WTC11 (cell line): ENCODE results near the gene NKAIN2. TPM values are rescaled to one million over a fixed set of nuclear protein-coding genes. Genes with fewer than 3 reads are reported as not detected.

Source experiments
- ATAC-seq: fragments of 200-7000 bp; cut with Tn5 transposase; 2 replicates; pipeline ENCODE4 v1.10.0; 2021; ENCODE audit warnings: mild to moderate bottlenecking, moderate library complexity
- CTCF ChIA-PET: fragments of 300-600 bp; sonication (Branson Sonifier 250); formaldehyde crosslinking; loops from one replicate; lab custom pipeline; 2021; ENCODE audit warnings: antibody characterized with exemption; lab: Charles Lee
- POLR2A ChIA-PET: fragments of 350-600 bp; sonication (Branson Sonifier 250); formaldehyde crosslinking; loops from one replicate; lab custom pipeline; 2021; ENCODE audit warnings: antibody characterized with exemption; lab: Charles Lee
- DNase-seq: peaks from one replicate; pipeline ENCODE4 v3.0.0; 2021; ENCODE audit warnings: low spot score
- H3K27ac Mint-ChIP-seq: 2 replicates; pipeline ENCODE4 v1.8.0; 2021; ENCODE audit warnings: mixed read lengths
- H3K27me3 Mint-ChIP-seq: 2 replicates; pipeline ENCODE4 v1.8.0; 2021; ENCODE audit warnings: low read depth, mild to moderate bottlenecking, moderate library complexity, mixed read lengths
- H3K36me3 Mint-ChIP-seq: 2 replicates; pipeline ENCODE4 v1.8.0; 2021; ENCODE audit warnings: mixed read lengths
- H3K4me1 Mint-ChIP-seq: 2 replicates; pipeline ENCODE4 v1.8.0; 2022; ENCODE audit warnings: mixed read lengths
- H3K4me3 Mint-ChIP-seq: 2 replicates; pipeline ENCODE4 v1.8.0; 2021; ENCODE audit warnings: mild to moderate bottlenecking, moderate library complexity, mixed read lengths
- H3K9me3 Mint-ChIP-seq: 2 replicates; pipeline ENCODE4 v1.8.0; 2021; ENCODE audit warnings: mixed read lengths
- AR ChIP-seq: fragments of 250-450 bp; sonication (Bioruptor Pico); IDR thresholded peaks from 2 replicates; pipeline ENCODE4 v1.9.0; 2021; ENCODE audit warnings: mild to moderate bottlenecking
- E2F5 ChIP-seq: sonication (generic); formaldehyde crosslinking; IDR thresholded peaks from 2 replicates; pipeline ENCODE4 v1.8.1; 2022; ENCODE audit warnings: mild to moderate bottlenecking, moderate library complexity, missing genetic modification reagents
- EMX1 ChIP-seq: fragments of 250-450 bp; sonication (Bioruptor Pico); IDR thresholded peaks from 2 replicates; pipeline ENCODE4 v1.8.0; 2021; ENCODE audit warnings: mild to moderate bottlenecking
- ERG ChIP-seq: fragments of 250-450 bp; sonication (Bioruptor Pico); IDR thresholded peaks from 2 replicates; pipeline ENCODE4 v1.8.0; 2021; ENCODE audit warnings: mild to moderate bottlenecking
- FOXK1 ChIP-seq: sonication (generic); formaldehyde crosslinking; IDR thresholded peaks from 2 replicates; pipeline ENCODE4 v1.8.0; 2022; ENCODE audit warnings: mild to moderate bottlenecking, moderate library complexity, missing genetic modification reagents
- HMGXB4 ChIP-seq: sonication (generic); formaldehyde crosslinking; IDR thresholded peaks from 2 replicates; pipeline ENCODE4 v1.8.1; 2023; ENCODE audit warnings: mild to moderate bottlenecking, moderate library complexity, missing genetic modification reagents
- IRF2 ChIP-seq: sonication (generic); formaldehyde crosslinking; IDR thresholded peaks from 2 replicates; pipeline ENCODE4 v1.8.0; 2022; ENCODE audit warnings: low read depth, missing genetic modification reagents, borderline replicate concordance
- MYBL2 ChIP-seq: sonication (generic); formaldehyde crosslinking; IDR thresholded peaks from 2 replicates; pipeline ENCODE4 v1.8.1; 2023; ENCODE audit warnings: mild to moderate bottlenecking, moderate library complexity, missing genetic modification reagents
- RORB ChIP-seq: fragments of 250-450 bp; sonication (Bioruptor Pico); IDR thresholded peaks from 2 replicates; pipeline ENCODE4 v1.9.0; 2021; ENCODE audit warnings: mild to moderate bottlenecking
- TCF7 ChIP-seq: sonication (generic); formaldehyde crosslinking; IDR thresholded peaks from 2 replicates; pipeline ENCODE4 v1.8.0; 2022; ENCODE audit warnings: mild to moderate bottlenecking, low read depth, missing genetic modification reagents, moderate library complexity
- TEAD4 ChIP-seq: sonication (generic); formaldehyde crosslinking; IDR thresholded peaks from 2 replicates; pipeline ENCODE4 v1.8.0; 2022; ENCODE audit warnings: mild to moderate bottlenecking, missing genetic modification reagents
- TP53 ChIP-seq: sonication (generic); formaldehyde crosslinking; IDR thresholded peaks from 2 replicates; pipeline ENCODE4 v1.8.1; 2023; ENCODE audit warnings: mild to moderate bottlenecking, missing genetic modification reagents
- ZNF121 ChIP-seq: sonication (generic); formaldehyde crosslinking; IDR thresholded peaks from 2 replicates; pipeline ENCODE4 v1.8.0; 2023; ENCODE audit warnings: missing genetic modification reagents
- ZNF138 ChIP-seq: sonication (generic); formaldehyde crosslinking; conservative IDR thresholded peaks from 2 replicates; pipeline ENCODE4 v1.8.1; 2022; ENCODE audit warnings: mild to moderate bottlenecking, moderate library complexity, missing genetic modification reagents
- ZNF232 ChIP-seq: sonication (generic); formaldehyde crosslinking; IDR thresholded peaks from 2 replicates; pipeline ENCODE4 v1.8.0; 2022; ENCODE audit warnings: mild to moderate bottlenecking, missing genetic modification reagents
- ZNF263 ChIP-seq: sonication (generic); formaldehyde crosslinking; IDR thresholded peaks from 2 replicates; pipeline ENCODE4 v1.8.1; 2022; ENCODE audit warnings: low read depth, mild to moderate bottlenecking, moderate library complexity, missing genetic modification reagents
- ZNF396 ChIP-seq: fragments of 250-450 bp; sonication (Bioruptor Pico); IDR thresholded peaks from 2 replicates; pipeline ENCODE4 v1.8.0; 2021; ENCODE audit warnings: mild to moderate bottlenecking, moderate library complexity, borderline replicate concordance
- ZNF416 ChIP-seq: fragments of 250-450 bp; sonication (Bioruptor Pico); IDR thresholded peaks from 2 replicates; pipeline ENCODE4 v1.9.0; 2021; ENCODE audit warnings: mild to moderate bottlenecking, inconsistent platforms
- ZNF512 ChIP-seq: sonication (generic); formaldehyde crosslinking; IDR thresholded peaks from 2 replicates; pipeline ENCODE4 v1.8.1; 2022; ENCODE audit warnings: missing genetic modification reagents, borderline replicate concordance
- total RNA-seq: library from RNA; stranded (reverse); gene quantifications from 3 replicates; pipeline ENCODE4 v1.2.3, GENCODE V29; 2021
- TF ChIP-seq, protein P1 (sequence below): sonication (generic); formaldehyde crosslinking; IDR thresholded peaks from 2 replicates; pipeline ENCODE4 v1.8.1; 2022; ENCODE audit warnings: mild to moderate bottlenecking, missing genetic modification reagents, moderate library complexity, borderline replicate concordance
- TF ChIP-seq, protein P2 (sequence below): fragments of 250-450 bp; sonication (Bioruptor Pico); IDR thresholded peaks from 2 replicates; pipeline ENCODE4 v1.9.0; 2021; ENCODE audit warnings: mild to moderate bottlenecking
- TF ChIP-seq, protein P3 (sequence below): sonication (generic); formaldehyde crosslinking; IDR thresholded peaks from 2 replicates; pipeline ENCODE4 v1.8.1; 2023; ENCODE audit warnings: mild to moderate bottlenecking, missing genetic modification reagents

The NKAIN2 gene
- total RNA-seq, 1 experiment from 2014 or later = 0.33 TPM

- TF ChIP-seq, protein P1, sequence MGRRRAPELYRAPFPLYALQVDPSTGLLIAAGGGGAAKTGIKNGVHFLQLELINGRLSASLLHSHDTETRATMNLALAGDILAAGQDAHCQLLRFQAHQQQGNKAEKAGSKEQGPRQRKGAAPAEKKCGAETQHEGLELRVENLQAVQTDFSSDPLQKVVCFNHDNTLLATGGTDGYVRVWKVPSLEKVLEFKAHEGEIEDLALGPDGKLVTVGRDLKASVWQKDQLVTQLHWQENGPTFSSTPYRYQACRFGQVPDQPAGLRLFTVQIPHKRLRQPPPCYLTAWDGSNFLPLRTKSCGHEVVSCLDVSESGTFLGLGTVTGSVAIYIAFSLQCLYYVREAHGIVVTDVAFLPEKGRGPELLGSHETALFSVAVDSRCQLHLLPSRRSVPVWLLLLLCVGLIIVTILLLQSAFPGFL = no peak
These were observed 993.6 kb downstream of the NKAIN2 start (continued) for GRCh38 chr6:124797224-124797623.

- no peak for DNase-seq
- no peak for TF ChIP-seq RORB (CRISPR knock-in tag)
- TF ChIP-seq, protein P2, sequence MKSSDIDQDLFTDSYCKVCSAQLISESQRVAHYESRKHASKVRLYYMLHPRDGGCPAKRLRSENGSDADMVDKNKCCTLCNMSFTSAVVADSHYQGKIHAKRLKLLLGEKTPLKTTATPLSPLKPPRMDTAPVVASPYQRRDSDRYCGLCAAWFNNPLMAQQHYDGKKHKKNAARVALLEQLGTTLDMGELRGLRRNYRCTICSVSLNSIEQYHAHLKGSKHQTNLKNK (CRISPR knock-in tag) = no peak
- no peak for TF ChIP-seq TCF7 (CRISPR knock-in tag)
- no peak for TF ChIP-seq ZNF263 (CRISPR knock-in tag)
- no peak for TF ChIP-seq ERG (CRISPR knock-in tag)
- no peak for TF ChIP-seq ZNF396 (CRISPR knock-in tag)
- no peak for TF ChIP-seq ZNF121 (CRISPR knock-in tag)
- TF ChIP-seq EMX1 (CRISPR knock-in tag) = no peak
- no peak for TF ChIP-seq AR
- Mint-ChIP-seq H3K27me3 (no peaks in the 10 kb centered on the region), H3K4me1 (peaks cover 12% of the 10 kb centered on the region), H3K4me3 (no peak overlapping the region), H3K36me3 (no peaks in the 10 kb centered on the region), H3K9me3 (peaks cover 13% of the 10 kb centered on the region), H3K27ac (no peak overlapping the region)
- CTCF ChIA-PET = interaction anchor here (1.2 kb wide), 1 partner anchor 221 kb away, joined by 3 read pairs; no protein-coding TSS in a partner anchor
- ATAC-seq = no peak
- POLR2A ChIA-PET = no interaction called here
These were observed 995.4 kb downstream of the NKAIN2 start for GRCh38 chr6:124798942-124799496.

GRCh38 chr6:124799638-124800037 is 996.0 kb downstream of the NKAIN2 start:
- H3K4me3 Mint-ChIP-seq = no peak overlapping the region
- H3K36me3 Mint-ChIP-seq = peaks cover 4% of the 10 kb centered on the region
- no peak overlapping the region for H3K27ac Mint-ChIP-seq
- no peaks in the 10 kb centered on the region for H3K27me3 Mint-ChIP-seq
- CTCF ChIA-PET = interaction anchor here (1.2 kb wide), 1 partner anchor 222 kb away, joined by 3 read pairs; no protein-coding TSS in a partner anchor
- peaks cover 12% of the 10 kb centered on the region for H3K4me1 Mint-ChIP-seq
- ATAC-seq (no peak), DNase-seq (no peak)
- peaks cover 14% of the 10 kb centered on the region for H3K9me3 Mint-ChIP-seq
- POLR2A ChIA-PET = no interaction called here
- TF ChIP-seq TCF7 (CRISPR knock-in tag) (no peak), ZNF416 (no peak), MYBL2 (no peak), HMGXB4 (no peak), IRF2 (CRISPR knock-in tag) (no peak), E2F5 (CRISPR knock-in tag) (no peak), FOXK1 (CRISPR knock-in tag) (no peak), TEAD4 (no peak), ZNF138 (no peak), ZNF232 (CRISPR knock-in tag) (no peak), TP53 (CRISPR knock-in tag) (no peak), ZNF512 (CRISPR knock-in tag) (no peak)
- TF ChIP-seq, protein P3, sequence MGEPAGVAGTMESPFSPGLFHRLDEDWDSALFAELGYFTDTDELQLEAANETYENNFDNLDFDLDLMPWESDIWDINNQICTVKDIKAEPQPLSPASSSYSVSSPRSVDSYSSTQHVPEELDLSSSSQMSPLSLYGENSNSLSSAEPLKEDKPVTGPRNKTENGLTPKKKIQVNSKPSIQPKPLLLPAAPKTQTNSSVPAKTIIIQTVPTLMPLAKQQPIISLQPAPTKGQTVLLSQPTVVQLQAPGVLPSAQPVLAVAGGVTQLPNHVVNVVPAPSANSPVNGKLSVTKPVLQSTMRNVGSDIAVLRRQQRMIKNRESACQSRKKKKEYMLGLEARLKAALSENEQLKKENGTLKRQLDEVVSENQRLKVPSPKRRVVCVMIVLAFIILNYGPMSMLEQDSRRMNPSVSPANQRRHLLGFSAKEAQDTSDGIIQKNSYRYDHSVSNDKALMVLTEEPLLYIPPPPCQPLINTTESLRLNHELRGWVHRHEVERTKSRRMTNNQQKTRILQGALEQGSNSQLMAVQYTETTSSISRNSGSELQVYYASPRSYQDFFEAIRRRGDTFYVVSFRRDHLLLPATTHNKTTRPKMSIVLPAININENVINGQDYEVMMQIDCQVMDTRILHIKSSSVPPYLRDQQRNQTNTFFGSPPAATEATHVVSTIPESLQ = no peak
